Frontal cortex (tissue), 4 donors: ENCODE data around the gene ZFHX3. TPM values are rescaled to one million over a fixed set of nuclear protein-coding genes. Genes with fewer than 3 reads are reported as not detected.

Experiments
- DNase-seq, 2 donors: peaks; one replicate each; pipeline ENCODE4 v3.0.0; 2012; ENCODE audit warnings: low spot score in 2 of 2
- FAIRE-seq: peaks from 2 replicates; lab custom pipeline; 2012; peaks lifted over from hg19 to GRCh38; lab: Jason Lieb, UNC
- total RNA-seq: library from RNA; depleted of rRNA; stranded (reverse); fragments of >200 nt; gene quantifications from one replicate; pipeline ENCODE4 v1.2.3, GENCODE V29; 2014
- donor health status: control.
- donor health status: control.
- donor health status: control.

Gene ZFHX3
- total RNA-seq, 1 donor from 2014 or later: 4.9 TPM

DNA sequence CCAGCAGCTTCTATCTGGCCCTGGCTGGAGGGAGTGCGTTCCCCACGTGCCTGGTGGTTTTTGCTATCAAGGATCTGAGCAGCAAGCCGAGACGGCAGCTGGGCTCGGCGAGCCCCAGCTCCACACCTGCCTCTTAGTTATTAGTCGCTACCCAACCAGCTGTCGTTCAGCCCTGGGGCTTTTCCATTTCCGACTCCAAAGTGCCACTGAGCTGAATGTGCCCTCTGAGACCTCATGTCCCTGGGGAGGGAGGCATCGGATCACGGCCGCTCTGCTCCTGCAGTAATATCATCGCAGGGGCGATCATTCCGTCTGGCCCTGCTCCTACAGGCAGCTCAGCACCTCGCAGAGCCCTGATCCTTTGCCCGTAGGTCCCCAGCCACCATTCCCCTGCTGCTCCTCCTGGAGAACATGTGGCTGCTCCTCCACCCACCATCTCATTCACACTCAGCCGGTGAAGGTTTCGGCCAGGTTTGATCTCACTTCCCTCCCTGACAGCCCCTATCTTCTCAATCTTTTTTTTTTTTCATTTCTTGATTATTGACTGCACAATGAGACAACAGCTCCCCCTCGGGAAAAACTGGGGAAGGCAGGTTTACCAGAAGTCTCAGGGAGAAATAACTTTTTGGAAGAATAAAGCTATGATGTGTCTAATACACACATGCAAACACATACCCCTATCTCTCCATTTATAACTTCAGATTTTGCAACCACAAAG, 86.7 kb downstream of the ZFHX3 start:
- DNase-seq (no peak), FAIRE-seq (no peak)

DNA sequence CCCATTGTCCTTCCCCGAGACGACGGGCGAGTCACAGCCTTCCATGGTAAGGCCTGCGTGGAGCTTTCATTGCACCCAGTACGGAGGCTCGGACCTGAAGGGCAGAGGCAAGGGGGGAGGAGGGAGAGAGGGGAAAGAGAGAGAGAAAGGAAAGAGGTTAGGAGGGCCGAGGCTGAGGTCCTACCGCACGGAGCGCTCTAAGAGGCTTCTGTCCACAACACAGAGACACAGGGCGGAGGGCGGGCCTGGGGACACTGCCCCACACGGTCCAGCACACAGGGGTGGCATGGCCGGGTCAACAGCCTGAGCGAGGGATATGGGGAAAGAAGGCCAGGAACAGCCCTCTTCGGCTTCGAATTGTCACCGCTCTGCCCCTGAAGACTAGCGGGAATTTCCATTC, 87.8 kb downstream of the ZFHX3 start:
- FAIRE-seq (no peak), DNase-seq (no peak)

GRCh38 chr16:72959301-72959996, 88.5 kb downstream of the ZFHX3 start:
- FAIRE-seq: no peak

GRCh38 chr16:72958522-72959076, 89.3 kb downstream of the ZFHX3 start:
- DNase-seq (no peak), FAIRE-seq (no peak)

More at GRCh38 chr16:72959301-72959996, 88.5 kb downstream of the ZFHX3 start:
- DNase-seq: no peak

- FAIRE-seq: no peak
Measured at GRCh38 chr16:72957303-72958277, 90.3 kb downstream of the ZFHX3 start.

DNA sequence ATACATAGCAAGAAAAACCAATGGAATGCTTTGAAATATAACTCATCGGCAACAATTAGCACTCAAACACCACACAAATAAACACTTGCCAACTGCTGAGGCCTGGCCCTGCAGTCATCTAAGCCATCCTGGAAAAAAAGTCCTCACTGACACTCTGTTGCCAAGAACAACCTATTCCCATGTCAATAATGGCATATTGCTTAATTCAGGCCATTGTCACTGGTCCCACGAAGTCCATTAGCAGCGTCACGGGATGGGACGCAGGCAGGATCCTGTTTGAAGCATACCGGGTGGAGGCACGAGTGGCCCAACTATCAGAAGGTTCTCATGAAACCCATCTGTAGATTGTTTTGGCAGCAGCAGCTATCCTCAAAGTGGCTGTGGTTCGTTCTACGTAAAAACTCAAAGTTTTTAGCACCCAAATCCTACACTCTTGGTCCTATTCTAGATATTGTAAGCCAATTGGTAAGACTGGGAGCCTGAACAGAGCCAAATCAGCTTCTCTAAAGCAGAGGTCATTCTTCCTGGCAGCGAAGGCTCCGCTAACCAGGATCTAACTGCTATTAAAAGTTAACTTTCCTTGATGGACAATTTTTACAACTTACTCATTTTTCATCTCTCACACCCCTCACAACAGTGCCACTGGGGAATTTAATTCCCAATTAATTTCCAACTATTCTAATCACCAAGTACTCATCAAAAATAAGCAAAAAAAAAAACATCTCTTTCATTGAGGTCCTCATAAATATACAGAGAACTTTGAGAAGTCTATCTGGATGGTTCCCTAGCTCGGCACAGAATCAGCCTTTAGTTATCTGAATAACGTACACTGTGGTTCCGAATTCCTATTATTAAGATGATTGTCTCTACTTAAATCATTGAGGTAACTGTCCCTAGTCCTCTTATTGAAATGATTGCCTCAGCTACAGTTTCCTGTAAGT, 91.5 kb downstream of the ZFHX3 start:
- DNase-seq: no peak
- no peak for FAIRE-seq

More at GRCh38 chr16:72957303-72958277, 90.3 kb downstream of the ZFHX3 start:
- no peak for DNase-seq

DNA sequence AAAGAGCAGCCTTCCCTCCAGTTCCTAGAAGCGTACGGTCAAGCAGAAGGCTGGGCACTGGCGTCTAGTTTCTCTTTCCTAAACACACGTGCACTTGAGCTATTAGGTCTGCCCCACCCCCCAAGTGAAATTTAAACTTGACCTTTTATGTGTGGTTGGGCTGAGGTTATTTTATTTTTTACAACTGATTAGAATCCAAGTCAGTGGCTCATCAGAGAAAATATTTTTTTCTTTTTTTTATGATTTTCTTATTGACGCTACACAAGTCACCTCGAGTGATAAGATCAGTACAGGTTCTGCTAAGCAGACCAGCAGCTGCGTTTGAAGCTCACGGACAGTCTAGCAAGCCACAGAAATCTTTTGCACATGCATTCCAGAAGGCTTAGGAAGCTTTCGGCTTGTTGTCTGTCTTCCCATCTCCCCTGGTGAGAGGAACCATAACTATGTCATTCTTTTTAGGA, 95.1 kb downstream of the ZFHX3 start:
- FAIRE-seq: no peak
- no peak for DNase-seq

DNA sequence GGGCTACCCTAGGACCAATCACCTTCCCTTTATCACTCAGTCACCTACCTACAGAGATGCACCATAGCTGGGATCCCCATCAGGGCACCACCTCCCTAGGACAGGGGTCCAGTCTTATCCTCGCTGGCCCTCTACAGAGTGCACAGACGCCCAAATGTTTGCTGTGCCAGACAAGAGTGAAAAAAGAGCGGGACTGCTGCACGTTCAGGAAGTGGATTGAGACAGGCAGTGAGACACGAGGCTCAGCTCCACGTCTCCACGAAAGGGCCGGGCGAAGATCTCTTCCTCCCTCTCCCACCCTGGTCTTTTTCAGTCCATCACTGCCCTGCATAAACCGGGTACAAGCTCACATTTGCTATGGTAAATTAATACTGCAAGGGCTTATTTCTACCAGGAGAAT, 95.5 kb downstream of the ZFHX3 start:
- no peak for DNase-seq
- FAIRE-seq: no peak

- FAIRE-seq (no peak), DNase-seq (no peak)
Measured at GRCh38 chr16:72951916-72952315, 96.0 kb downstream of the ZFHX3 start.

DNA sequence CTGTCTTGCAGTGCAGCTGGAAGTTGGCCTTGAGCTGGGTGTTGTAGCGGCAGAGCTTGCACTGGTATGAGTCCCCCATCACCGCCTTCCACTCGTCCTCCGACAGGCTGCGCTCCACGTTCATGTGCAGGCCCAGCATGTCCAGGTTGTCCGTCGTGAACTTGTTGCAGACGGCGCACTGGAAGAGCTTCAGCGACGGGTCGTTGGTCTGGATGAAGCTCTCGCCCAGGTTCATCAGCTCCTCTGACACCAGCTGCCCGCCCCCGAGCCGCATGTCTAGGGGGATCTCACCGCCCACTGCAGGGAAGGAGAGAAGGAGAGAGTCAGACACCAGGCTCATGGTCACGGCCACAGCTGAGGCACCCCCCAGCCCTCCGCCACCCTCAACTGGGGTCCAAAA, 97.3 kb downstream of the ZFHX3 start:
- no peak for FAIRE-seq
- no peak for DNase-seq

GRCh38 chr16:72948238-72948829, 99.6 kb downstream of the ZFHX3 start:
- DNase-seq (no peak), FAIRE-seq (no peak)

- DNase-seq (no peak), FAIRE-seq (no peak)
Measured at GRCh38 chr16:72947379-72948237, 100.3 kb downstream of the ZFHX3 start.

GRCh38 chr16:72946474-72947194, 101.3 kb downstream of the ZFHX3 start:
- no peak for FAIRE-seq
- no peak for DNase-seq

- DNase-seq (no peak), FAIRE-seq (no peak)
Measured at GRCh38 chr16:72946063-72946462, 101.9 kb downstream of the ZFHX3 start.

DNA sequence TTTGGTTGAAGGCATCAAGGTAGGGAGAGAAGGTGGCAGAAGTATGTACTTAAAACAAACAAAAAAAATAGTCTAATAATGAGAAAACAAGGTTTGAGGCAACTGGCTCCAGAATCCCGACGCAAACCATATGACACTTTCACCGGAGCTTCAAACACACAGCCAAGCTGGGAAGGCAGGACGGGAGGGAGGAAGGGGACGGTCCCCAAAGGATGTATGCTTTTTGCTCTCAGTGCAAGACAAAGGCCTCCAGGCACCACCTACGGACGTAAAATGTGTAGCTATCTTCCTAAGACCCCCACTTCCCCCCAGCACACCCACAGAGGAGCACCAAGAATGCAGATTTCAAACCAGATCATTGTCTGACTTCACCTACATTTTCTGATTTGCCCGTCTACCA, 102.3 kb downstream of the ZFHX3 start:
- FAIRE-seq: no peak

DNA sequence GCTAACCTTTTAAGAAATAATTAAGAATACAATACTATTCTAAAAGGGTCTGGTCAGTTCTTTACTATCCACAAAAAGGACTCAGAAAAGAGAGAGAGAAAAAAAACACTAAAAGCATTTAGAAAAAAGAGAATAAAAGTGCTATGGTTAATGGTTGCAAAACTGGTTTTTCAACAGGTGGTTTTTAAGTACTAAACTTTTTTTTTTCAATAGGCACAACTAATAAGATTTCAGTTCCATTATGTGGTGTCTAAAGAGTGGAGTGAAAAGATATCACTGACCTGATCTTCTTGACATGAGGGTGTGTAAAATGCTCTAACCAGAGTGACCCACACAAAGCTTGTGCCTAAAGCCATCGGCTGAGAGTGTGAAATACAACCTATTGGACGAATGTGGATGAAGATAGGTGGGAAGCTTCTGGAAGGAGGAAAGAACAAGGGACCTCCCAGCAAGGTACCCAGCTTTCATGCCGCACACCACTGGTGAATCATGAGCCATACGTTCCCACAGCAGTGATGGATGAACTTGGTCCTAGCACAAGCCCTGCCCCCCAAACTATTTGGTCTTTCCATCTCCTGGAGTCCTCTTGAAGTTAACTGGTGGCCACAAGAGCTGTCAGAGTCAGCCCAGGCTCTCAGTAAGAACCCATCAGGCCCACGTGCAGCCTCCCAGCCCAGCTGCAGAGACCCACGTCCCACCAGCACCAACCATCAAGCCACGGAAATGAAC, 103.0 kb downstream of the ZFHX3 start:
- FAIRE-seq: no peak
- DNase-seq: no peak

More for the DNA sequence above, 102.3 kb downstream of the ZFHX3 start:
- no peak for DNase-seq
